IMR-90 (cell line): Measurements from ENCODE around the gene SDK1. TPM values are rescaled to one million over a fixed set of nuclear protein-coding genes. Genes with fewer than 3 reads are reported as not detected.

Experiments used
- ATAC-seq: fragments of 200-7000 bp; cut with Tn5 transposase; 2 replicates; pipeline ENCODE4 v1.9.1; 2020; ENCODE audit warnings: low read depth, mild to moderate bottlenecking, moderate library complexity
- BruUV-seq: library from RNA; stranded (reverse); fragments of 400-500 nt; replicated peaks from 2 replicates; lab custom pipeline; 2021; lab: Mats Ljungman, UMichigan
- CTCF ChIA-PET: fragments of 300-600 bp; formaldehyde crosslinking; extraction: SDS; loops from one replicate; lab custom pipeline; 2021; ENCODE audit warnings: antibody characterized with exemption; lab: Yijun Ruan, JAX
- POLR2A ChIA-PET: fragments of 300-600 bp; sonication (Branson Sonifier 250); formaldehyde crosslinking; loops from one replicate; lab custom pipeline; 2022; ENCODE audit warnings: antibody characterized with exemption; ENCODE audit not compliant: unreplicated experiment; lab: Charles Lee
- DNase-seq: peaks from one replicate; pipeline ENCODE4 v3.0.0; 2013
- H2AFZ ChIP-seq: replicated peaks from 2 replicates; pipeline ENCODE3; 2013; ENCODE audit warnings: low read length, mild to moderate bottlenecking; ENCODE audit not compliant: poor library complexity
- H2AK5ac ChIP-seq: 2 replicates; pipeline ENCODE4 v1.6.1; 2013; ENCODE audit warnings: low read depth, low read length, inconsistent platforms
- H2AK9ac ChIP-seq: replicated peaks from 2 replicates; pipeline ENCODE3; 2013; ENCODE audit warnings: mild to moderate bottlenecking, low read depth, low read length, moderate library complexity; ENCODE audit not compliant: poor library complexity
- H2BK120ac ChIP-seq: 2 replicates; pipeline ENCODE4 v1.6.1; 2013; ENCODE audit warnings: low read depth, low read length, inconsistent platforms
- H2BK15ac ChIP-seq: 3 replicates; pipeline ENCODE4 v1.6.1; 2013; ENCODE audit warnings: low read depth, low read length, inconsistent platforms
- H2BK20ac ChIP-seq: 2 replicates; pipeline ENCODE4 v1.6.1; 2013; ENCODE audit warnings: low read depth, mild to moderate bottlenecking, inconsistent platforms, low read length, moderate library complexity
- H2BK5ac ChIP-seq: 2 replicates; pipeline ENCODE4 v1.6.1; 2013; ENCODE audit warnings: mild to moderate bottlenecking, low read depth, low read length, inconsistent platforms; ENCODE audit not compliant: poor library complexity, severe bottlenecking
- H3K14ac ChIP-seq: replicated peaks from 2 replicates; pipeline ENCODE4 v1.6.1; 2013; ENCODE audit warnings: low read depth, low read length, inconsistent platforms
- H3K18ac ChIP-seq: 2 replicates; pipeline ENCODE4 v1.6.1; 2013; ENCODE audit warnings: low read depth, low read length, control low read depth
- H3K23ac ChIP-seq: 2 replicates; pipeline ENCODE4 v1.6.1; 2013; ENCODE audit warnings: low read depth, low read length, inconsistent platforms
- H3K27ac ChIP-seq: 2 replicates; pipeline ENCODE4 v1.5.1; 2013; ENCODE audit warnings: mild to moderate bottlenecking, control low read depth, low read length; ENCODE audit not compliant: insufficient read depth
- H3K27me3 ChIP-seq: 2 replicates; pipeline ENCODE4 v1.6.1; 2013; ENCODE audit warnings: low read length; ENCODE audit not compliant: control insufficient read depth, insufficient read depth
- H3K36me3 ChIP-seq: 2 replicates; pipeline ENCODE4 v1.6.1; 2013; ENCODE audit warnings: low read length, mixed read lengths; ENCODE audit not compliant: control insufficient read depth, insufficient read depth
- H3K4ac ChIP-seq: 2 replicates; pipeline ENCODE4 v1.6.1; 2013; ENCODE audit warnings: low read depth, low read length, inconsistent platforms
- H3K4me1 ChIP-seq: 2 replicates; pipeline ENCODE4 v1.6.1; 2013; ENCODE audit warnings: low read length, mixed read lengths; ENCODE audit not compliant: control insufficient read depth, insufficient read depth
- H3K4me2 ChIP-seq: 2 replicates; pipeline ENCODE4 v1.6.1; 2013; ENCODE audit warnings: low read depth, mild to moderate bottlenecking, control low read depth, low read length, moderate library complexity
- H3K4me3 ChIP-seq: 2 replicates; pipeline ENCODE4 v1.5.1; 2013; ENCODE audit warnings: low read depth, mild to moderate bottlenecking, control low read depth, low read length, moderate library complexity; ENCODE audit not compliant: insufficient read depth
- H3K56ac ChIP-seq: 2 replicates; pipeline ENCODE4 v1.6.1; 2013; ENCODE audit warnings: low read length, inconsistent platforms; ENCODE audit not compliant: insufficient read depth; ENCODE audit errors: extremely low read depth
- H3K79me1 ChIP-seq, 2 experiments: 2 replicates each; pipeline ENCODE4 v1.6.1; 2013; ENCODE audit warnings: low read length in 2 of 2, inconsistent platforms in 1 of 2, low read depth in 1 of 2
- H3K9ac ChIP-seq: 2 replicates; pipeline ENCODE4 v1.6.1; 2013; ENCODE audit warnings: low read depth, low read length, control low read depth
- H3K9me1 ChIP-seq: 2 replicates; pipeline ENCODE4 v1.6.1; 2013; ENCODE audit warnings: low read length, inconsistent platforms; ENCODE audit not compliant: insufficient read depth
- H3K9me3 ChIP-seq: 2 replicates; pipeline ENCODE4 v1.6.1; 2013; ENCODE audit warnings: low read length; ENCODE audit not compliant: control insufficient read depth, insufficient read depth
- H4K20me1 ChIP-seq: 2 replicates; pipeline ENCODE4 v1.6.1; 2013; ENCODE audit warnings: low read length, inconsistent platforms; ENCODE audit not compliant: insufficient read depth
- H4K5ac ChIP-seq: 2 replicates; pipeline ENCODE4 v1.6.1; 2013; ENCODE audit warnings: mild to moderate bottlenecking, low read depth, low read length, control low read depth
- H4K8ac ChIP-seq, 2 experiments: 2 replicates each; pipeline ENCODE4 v1.6.1; 2013; ENCODE audit warnings: low read depth in 2 of 2, low read length in 2 of 2, control low read depth in 1 of 2, inconsistent platforms in 1 of 2
- H4K91ac ChIP-seq: 2 replicates; pipeline ENCODE4 v1.6.1; 2013; ENCODE audit warnings: low read depth, low read length, inconsistent platforms; ENCODE audit not compliant: insufficient read depth
- CEBPB ChIP-seq: IDR thresholded peaks from 2 replicates; pipeline ENCODE4 v1.6.1; 2012; ENCODE audit warnings: low read depth, low read length, improper control_type of control experiment
- CHD1 ChIP-seq: IDR thresholded peaks from 2 replicates; pipeline ENCODE4 v1.6.1; 2012; ENCODE audit warnings: low read depth, low read length, improper control_type of control experiment
- CTCF ChIP-seq: conservative IDR thresholded peaks from 2 replicates; pipeline ENCODE4 v1.5.1; 2012; ENCODE audit warnings: mild to moderate bottlenecking, low read depth, low read length, improper control_type of control experiment
- MAFK ChIP-seq: IDR thresholded peaks from 2 replicates; pipeline ENCODE4 v1.6.1; 2012; ENCODE audit warnings: low read depth, low read length, improper control_type of control experiment
- MAZ ChIP-seq: IDR thresholded peaks from 2 replicates; pipeline ENCODE4 v1.6.1; 2012; ENCODE audit warnings: low read depth, mild to moderate bottlenecking, low read length, improper control_type of control experiment, moderate library complexity, borderline replicate concordance
- MXI1 ChIP-seq: IDR thresholded peaks from 2 replicates; pipeline ENCODE4 v1.6.1; 2012; ENCODE audit warnings: low read depth, mild to moderate bottlenecking, low read length, moderate library complexity, borderline replicate concordance
- NFE2L2 ChIP-seq: fragments of 150-350 bp; IDR thresholded peaks from 2 replicates; pipeline ENCODE4 v1.6.1; 2016; ENCODE audit warnings: low read depth, mild to moderate bottlenecking, low read length
- POLR2A ChIP-seq: IDR thresholded peaks from 2 replicates; pipeline ENCODE4 v1.6.1; 2012; ENCODE audit warnings: mild to moderate bottlenecking, low read depth, low read length
- RAD21 ChIP-seq: IDR thresholded peaks from 2 replicates; pipeline ENCODE4 v1.6.1; 2012; ENCODE audit warnings: low read length, improper control_type of control experiment
- RCOR1 ChIP-seq: IDR thresholded peaks from 2 replicates; pipeline ENCODE4 v1.6.1; 2012; ENCODE audit warnings: mild to moderate bottlenecking, low read length, improper control_type of control experiment; ENCODE audit not compliant: insufficient replicate concordance
- RFX5 ChIP-seq: IDR thresholded peaks from 2 replicates; pipeline ENCODE4 v1.8.0; 2012; ENCODE audit warnings: low read depth, mild to moderate bottlenecking, low read length, moderate library complexity
- SMC3 ChIP-seq: fragments of 150-350 bp; IDR thresholded peaks from 2 replicates; pipeline ENCODE4 v1.6.1; 2016; ENCODE audit warnings: low read depth, mild to moderate bottlenecking, antibody characterized with exemption, low read length, moderate library complexity
- USF2 ChIP-seq: fragments of 150-350 bp; IDR thresholded peaks from 2 replicates; pipeline ENCODE4 v1.6.1; 2017; ENCODE audit warnings: mild to moderate bottlenecking, antibody characterized with exemption, low read length, low read depth
- WGBS, 2 experiments: methylation state at CpG; one replicate each; pipeline versions ENCODE4 v1.1.5 to v1.1.7; 2013; ENCODE audit warnings: missing lambda C conversion rate in 2 of 2; ENCODE audit not compliant: insufficient read length in 1 of 2; ENCODE audit errors: extremely low coverage in 2 of 2; 5-methylcytosine and 5-hydroxymethylcytosine counted together
- dilution Hi-C: fragments of 300-500 bp; cut with HindIII; formaldehyde crosslinking; loops from one replicate; pipeline ENCODE4 v1.14.3; 2018; ENCODE audit warnings: low sequenced_read_pairs; ENCODE audit not compliant: unreplicated experiment
- in situ Hi-C: fragments of 300-500 bp; cut with MboI; formaldehyde crosslinking; loops from 3 replicates; pipeline ENCODE4 v1.14.3; 2019; ENCODE audit warnings: low sequenced_read_pairs, inconsistent platforms, mixed read lengths
- intact Hi-C: fragments of 100-400 bp; cut with micrococcal nuclease; formaldehyde crosslinking; loops from 2 replicates; pipeline ENCODE4 v1.10.0; 2022
- polyA plus RNA-seq, 3 experiments: library from polyadenylated mRNA; depleted of rRNA; stranded (reverse); fragments of >200 nt; gene quantifications; 2 replicates each; pipeline ENCODE4 v1.2.3, GENCODE V29; 2012; ENCODE audit warnings: low replicate concordance in 1 of 3
- total RNA-seq: library from RNA; depleted of rRNA; stranded (reverse); fragments of >200 nt; gene quantifications from 2 replicates; pipeline ENCODE4 v1.2.3, GENCODE V29; 2012
- TF ChIP-seq, protein P1 (sequence below): fragments of 150-350 bp; IDR thresholded peaks from 2 replicates; pipeline ENCODE4 v1.6.1; 2016; ENCODE audit warnings: low read depth, mild to moderate bottlenecking, low read length, moderate library complexity, borderline replicate concordance

The SDK1 gene
- total and polyA plus RNA-seq, 2 of the 4 experiments (the other 2 are of a cell fraction), result 1.5 to 1.6 TPM

DNA sequence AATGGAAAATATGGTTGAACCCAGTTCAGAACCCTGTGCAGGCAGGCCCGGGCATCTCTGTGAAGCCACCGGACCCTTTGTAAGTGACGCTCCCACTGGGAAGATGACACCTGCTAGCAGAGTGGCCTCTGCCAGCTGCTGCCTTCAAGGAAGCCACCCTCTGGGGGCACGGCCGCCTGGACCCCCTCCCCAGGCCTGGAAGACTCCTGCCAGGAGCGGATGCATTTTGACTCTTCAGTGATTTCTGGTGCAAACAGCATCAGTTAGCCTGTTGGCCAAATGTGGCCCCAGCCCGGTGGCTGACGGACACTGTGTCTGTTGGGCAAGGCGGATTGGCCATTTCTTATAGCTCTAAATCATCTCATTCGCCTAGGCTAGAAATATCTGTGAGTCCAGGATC is 867.0 kb downstream of the SDK1 start:
- Histone ChIP-seq H3K9me1 (no peaks in the 10 kb centered on the region), H2AK5ac (no peak overlapping the region), H4K91ac (no peak overlapping the region), H2BK20ac (no peak overlapping the region), H4K20me1 (no peaks in the 10 kb centered on the region), H3K4ac (no peak overlapping the region), H3K9me3 (peaks cover 10% of the 10 kb centered on the region; the same call in 1 of the 2 replicates), H2BK5ac (no peak overlapping the region), H2AK9ac (no peak overlapping the region), H3K23ac (no peak overlapping the region), H3K4me3 (no peak overlapping the region), H2BK15ac (no peak overlapping the region), H2BK120ac (no peak overlapping the region), H3K79me1 (no peaks in the 10 kb centered on the region), H4K8ac (no peak overlapping the region), H3K4me1 (no peaks in the 10 kb centered on the region), H3K9ac (no peak overlapping the region), H3K14ac (no peak overlapping the region), H3K18ac (no peak overlapping the region), H3K27ac (no peak overlapping the region), H3K56ac (no peak overlapping the region), H3K4me2 (no peak overlapping the region), H3K27me3 (no peaks in the 10 kb centered on the region), H4K5ac (no peak overlapping the region), H3K36me3 (no peaks in the 10 kb centered on the region), H2AFZ (no peak overlapping the region)
- BruUV-seq, result no TSS peak
- TF ChIP-seq SMC3 (no peak), CEBPB (no peak), USF2 (no peak), MAFK (no peak), RCOR1 (no peak), MXI1 (no peak), CHD1 (no peak), POLR2A (no peak), CTCF (no peak), RFX5 (no peak), MAZ (no peak), NFE2L2 (no peak), RAD21 (no peak)
- TF ChIP-seq, protein P1, sequence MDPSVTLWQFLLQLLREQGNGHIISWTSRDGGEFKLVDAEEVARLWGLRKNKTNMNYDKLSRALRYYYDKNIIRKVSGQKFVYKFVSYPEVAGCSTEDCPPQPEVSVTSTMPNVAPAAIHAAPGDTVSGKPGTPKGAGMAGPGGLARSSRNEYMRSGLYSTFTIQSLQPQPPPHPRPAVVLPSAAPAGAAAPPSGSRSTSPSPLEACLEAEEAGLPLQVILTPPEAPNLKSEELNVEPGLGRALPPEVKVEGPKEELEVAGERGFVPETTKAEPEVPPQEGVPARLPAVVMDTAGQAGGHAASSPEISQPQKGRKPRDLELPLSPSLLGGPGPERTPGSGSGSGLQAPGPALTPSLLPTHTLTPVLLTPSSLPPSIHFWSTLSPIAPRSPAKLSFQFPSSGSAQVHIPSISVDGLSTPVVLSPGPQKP, result no peak
- ATAC-seq (no peak), DNase-seq (no peak)
- in situ Hi-C loops (no loop called here), intact Hi-C loops (no loop called here), dilution Hi-C loops (no loop called here)
- WGBS, 2 experiments, result 85% methylated on average over 5 of the region's 10 CpGs; no CpG with 5 or more reads in 1 of the 2 experiments
- CTCF ChIA-PET, result no interaction called here
- POLR2A ChIA-PET, result no interaction called here
